ENCODE data around the gene TSC22D2.

The TSC22D2 gene

GRCh38 chr3:150511122-150511821, 103.2 kb downstream of the TSC22D2 start:
- no peak for TF ChIP-seq CTCF (conservative IDR thresholded peaks at IDR 0.05; ENCODE audit: low read length)
- no peak for DNase-seq (ENCODE audit: low read depth)
- H3K4me3 ChIP-seq (ENCODE audit: low read length), result no peak overlapping the region

- TF ChIP-seq CTCF (conservative IDR thresholded peaks at IDR 0.05; ENCODE audit: low read length), result no peak
- no peak overlapping the region for H3K4me3 ChIP-seq (ENCODE audit: low read length)
- no peak for DNase-seq (ENCODE audit: low read depth)
Measured at GRCh38 chr3:150515210-150515609, 107.1 kb downstream of the TSC22D2 start.
